Astrocyte (in vitro differentiated cells and primary cell): ENCODE results near the gene KCNMA1.

Source experiments
- CTCF ChIP-seq: IDR thresholded peaks from 2 replicates; pipeline ENCODE4 v1.5.1; 2011; ENCODE audit warnings: low read depth, mild to moderate bottlenecking, inconsistent platforms, low read length, moderate library complexity; ENCODE audit not compliant: insufficient read depth
- EZH2 ChIP-seq: IDR thresholded peaks from 2 replicates; pipeline ENCODE4 v1.6.1; 2012; ENCODE audit warnings: mild to moderate bottlenecking, low read length, inconsistent platforms; ENCODE audit not compliant: insufficient read depth

GRCh38 chr10:77249901-77250459 lies 387.6 kb downstream of the KCNMA1 start:
- TF ChIP-seq CTCF (no peak), EZH2 (no peak)
